Stimulated activated naive CD4-positive, alpha-beta T cell treated with Interleukin-2 at 50 U/mL for 16 hours (primary cell): ENCODE measurements around the gene STK39.
A peak's percentile ranks its signal among the peaks of the same experiment; 100 is the strongest.

Experiments
- DNase-seq: peaks from one replicate; lab custom pipeline; 2025; lab: John Stamatoyannopoulos, UW

STK39 gene

DNA sequence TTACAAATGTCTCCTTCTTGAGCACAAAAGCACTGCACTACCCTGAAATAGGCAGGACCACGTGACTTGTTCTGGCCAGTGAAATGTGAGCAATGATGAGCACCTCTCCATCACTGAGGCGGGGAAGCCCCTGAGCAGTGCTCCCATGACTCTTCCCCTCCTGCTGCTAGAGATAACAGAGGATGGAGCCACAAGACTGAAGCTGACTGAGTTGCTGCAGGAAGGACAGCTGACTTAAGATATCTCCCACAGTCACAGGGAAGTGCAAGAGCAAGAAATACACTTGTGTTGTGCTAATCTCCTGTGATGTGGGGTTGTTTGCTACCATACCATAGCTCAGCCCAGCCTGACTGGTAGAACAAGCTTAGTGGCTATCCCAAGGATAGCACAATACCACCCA is 38.7 kb downstream of the STK39 start:
- no peak for DNase-seq

DNA sequence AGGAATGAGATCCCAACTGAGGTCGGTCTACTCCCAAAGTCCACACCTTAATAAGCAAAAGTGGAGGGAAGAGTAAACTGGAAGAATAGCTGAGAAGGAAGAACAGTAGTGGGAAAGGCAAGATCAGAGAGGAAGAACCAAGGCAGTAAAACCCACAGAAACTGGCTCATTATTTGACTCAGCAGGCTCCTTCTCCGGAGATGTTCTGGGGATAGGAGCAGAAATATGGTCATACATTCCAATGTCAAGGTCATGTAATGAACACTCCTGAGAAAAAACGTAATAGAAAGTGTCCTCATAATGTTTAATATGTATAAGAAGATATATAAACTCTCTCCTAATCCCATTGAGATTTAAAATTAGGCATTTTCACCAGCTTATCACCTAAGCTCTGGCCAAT is 39.5 kb downstream of the STK39 start:
- DNase-seq = no peak

DNA sequence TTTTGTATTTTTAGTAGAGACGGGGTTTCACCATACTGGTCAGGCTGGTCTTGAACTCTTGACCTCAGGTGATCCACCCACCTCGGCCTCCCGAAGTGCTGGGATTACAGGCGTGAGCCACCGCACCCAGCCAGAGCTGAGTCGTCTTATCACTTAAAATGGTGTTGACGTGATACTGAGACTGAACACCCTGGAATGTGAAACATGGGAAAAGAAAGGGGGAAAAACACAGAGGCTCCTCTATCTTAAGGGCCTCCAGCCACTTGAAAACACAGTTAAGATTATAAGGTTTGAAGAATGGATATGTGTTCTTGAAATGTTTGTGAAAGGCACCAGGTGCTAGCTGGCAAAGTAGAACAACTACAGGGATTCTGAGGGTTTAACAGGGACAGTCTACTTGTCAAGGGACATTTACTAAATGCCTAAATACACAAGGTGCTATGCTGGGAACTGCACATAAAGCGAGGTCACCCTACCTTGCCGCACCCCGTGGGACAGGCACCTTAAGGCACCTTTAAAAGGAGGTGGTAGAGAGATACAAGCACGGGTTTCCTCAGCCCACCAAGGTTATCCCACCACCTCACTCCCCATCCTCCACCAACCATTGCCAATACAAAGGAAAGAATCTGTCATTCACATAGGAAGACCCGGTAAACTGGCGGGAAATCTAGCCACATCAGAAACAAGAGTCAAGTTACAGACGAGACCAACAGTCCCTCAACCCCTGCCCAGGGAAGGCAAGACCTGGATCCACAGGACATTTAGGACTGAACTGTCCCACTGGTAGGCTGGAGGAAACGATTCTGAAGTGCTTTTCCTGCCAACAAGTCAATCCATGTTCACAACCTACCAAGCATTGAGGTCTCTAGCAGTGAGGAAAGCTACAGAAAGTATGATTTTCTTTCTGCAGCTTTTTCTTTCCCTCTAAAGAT is 43.4 kb downstream of the STK39 start:
- DNase-seq = no peak

GRCh38 chr2:168201584-168202116 is 45.7 kb downstream of the STK39 start:
- no peak for DNase-seq

GRCh38 chr2:168200930-168201583 is 46.3 kb downstream of the STK39 start:
- no peak for DNase-seq

GRCh38 chr2:168198476-168199207 is 48.8 kb downstream of the STK39 start:
- DNase-seq = no peak

DNA sequence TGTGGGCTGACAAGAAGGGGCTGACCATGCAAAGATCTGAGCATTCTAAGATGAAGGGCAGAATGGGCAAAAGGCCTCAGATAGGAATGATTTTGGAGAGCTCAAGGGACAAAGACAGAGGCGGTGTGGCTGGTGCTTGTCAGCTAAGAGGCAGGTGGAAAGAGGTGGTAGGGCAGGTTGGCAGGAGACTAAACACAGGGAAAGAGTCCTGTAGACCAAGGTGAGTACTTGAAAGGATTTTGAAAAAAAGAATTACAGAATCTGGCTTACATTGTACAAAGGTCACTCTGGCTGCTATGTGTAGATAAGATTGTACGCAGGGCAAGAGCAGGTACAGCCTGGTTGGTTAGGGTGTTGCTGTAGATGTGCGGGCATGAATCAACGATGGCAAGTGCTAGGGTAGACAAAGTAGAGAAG is 50.6 kb downstream of the STK39 start:
- DNase-seq = no peak

DNA sequence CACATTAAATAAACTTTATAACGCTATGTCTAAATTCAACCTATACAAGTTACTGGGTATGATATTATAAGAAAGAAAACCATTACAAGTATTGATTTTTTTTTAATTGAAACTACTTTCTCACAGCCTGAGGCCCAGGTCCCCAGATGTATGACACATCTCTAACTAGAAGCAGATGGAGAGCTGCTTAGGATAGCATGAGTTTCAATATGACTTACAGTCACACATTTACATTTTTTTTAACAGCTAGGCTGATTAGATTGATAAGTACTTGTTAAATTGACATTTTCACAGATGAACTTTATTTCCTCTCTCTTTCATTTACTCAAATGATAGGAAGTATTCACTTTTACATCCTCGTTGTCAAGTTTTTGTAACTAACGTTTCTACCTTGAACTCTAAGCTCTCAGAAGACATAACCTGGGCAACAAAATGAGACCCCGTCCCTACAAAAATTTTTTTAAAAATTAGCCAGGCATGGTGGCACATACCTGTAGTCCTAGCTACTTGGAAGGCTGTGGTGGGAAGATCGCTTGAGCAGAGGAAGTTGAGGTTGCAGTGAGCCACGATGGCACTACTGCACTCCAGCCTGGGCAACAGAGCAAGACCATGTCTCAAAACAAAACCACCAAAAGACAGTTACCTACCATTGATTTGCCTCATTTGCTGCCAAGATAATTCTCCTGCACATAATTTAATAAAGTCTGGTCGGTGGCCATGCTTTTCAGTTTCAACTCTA is 52.4 kb downstream of the STK39 start:
- peak; percentile 22 for DNase-seq

DNA sequence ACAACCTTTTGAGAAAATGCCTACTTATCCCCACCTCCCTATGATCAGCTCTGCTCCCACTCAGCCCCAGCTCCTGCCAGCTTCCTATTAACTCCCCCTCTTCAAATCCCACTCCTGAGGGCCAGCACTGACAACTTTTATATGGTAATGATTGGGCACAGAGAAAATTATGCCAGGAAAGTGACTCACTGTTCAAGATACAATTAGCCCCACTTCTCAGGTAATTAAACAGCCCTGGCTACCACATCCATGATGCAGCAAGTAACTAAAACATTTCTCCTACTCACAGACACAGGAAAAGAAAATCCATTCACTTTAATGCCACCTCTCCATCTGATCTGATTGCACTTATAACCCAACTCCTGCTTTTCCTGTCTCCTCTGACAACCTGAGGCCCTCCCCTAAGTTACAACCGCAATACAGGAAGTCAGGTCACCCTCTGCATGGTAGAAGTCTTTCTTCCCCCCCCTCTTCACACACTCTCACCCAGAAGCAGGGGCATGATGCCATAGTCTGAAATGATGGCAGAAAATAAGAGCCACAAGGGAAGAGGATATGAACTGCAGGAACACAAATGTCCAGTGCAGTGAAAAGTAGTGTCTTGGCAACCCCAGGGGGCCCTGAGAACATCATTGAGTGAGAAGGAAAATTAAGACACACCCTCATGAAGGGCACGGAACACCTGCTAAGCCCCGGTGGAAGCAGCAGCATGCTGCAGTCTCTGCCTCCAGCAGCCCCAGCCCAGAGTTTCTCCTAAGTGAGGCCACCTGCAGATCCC is 54.4 kb downstream of the STK39 start:
- peak; percentile 4 for DNase-seq

GRCh38 chr2:168191955-168192785 is 55.2 kb downstream of the STK39 start:
- no peak for DNase-seq

GRCh38 chr2:168190590-168191336 is 56.6 kb downstream of the STK39 start:
- DNase-seq = no peak

DNA sequence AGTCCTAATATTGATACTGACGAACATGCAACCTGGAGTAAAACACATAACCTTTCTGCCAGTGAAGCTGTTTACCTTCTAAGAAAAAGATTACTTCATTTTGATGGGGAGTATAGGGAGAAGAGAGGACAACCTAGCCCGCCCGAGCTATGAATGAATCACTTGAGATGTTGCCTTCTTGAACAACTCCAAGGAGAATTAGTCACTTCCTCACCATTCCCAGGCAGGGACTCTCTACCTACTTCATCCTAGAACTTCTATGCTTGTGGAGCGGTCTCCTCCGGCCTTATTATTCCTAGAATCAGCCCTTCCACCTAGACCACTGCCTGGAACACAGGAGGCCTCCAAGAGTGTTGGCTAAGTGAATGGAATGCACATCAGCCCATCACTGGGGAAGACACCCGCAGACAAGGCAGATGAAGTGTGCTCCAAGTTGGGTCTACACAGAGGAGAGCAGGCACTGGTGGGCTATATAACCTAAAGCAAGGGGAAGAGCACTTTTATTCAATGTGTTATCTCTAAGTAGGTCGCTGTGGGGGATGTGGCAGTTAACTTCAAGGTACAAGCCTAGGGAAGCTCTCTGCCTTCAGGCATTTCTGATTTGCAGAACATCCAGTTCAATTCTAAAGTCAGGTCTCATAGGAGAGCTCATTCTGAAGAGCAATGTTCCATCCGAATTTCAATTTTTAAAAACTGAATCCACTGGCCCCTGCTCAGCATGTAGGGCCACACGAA is 57.4 kb downstream of the STK39 start:
- no peak for DNase-seq

DNA sequence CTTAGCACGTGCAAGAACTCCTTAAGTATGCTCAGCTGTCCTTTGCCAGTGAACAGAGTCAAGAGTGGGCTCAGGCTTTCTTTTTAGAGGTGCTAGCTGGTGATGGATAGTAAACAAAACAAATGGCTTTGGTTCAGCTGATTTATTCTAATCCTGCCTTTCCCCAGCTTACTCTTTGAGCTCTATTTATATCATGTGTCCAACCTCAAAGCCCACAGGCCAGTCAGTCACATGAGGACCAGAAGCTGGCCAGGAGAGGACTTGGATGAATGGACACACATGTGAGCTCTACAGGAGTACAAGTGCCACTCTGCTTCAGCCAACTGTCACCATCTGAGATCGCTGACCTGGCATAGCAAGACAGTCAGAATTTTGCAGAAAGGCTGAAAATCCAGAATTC is 59.4 kb downstream of the STK39 start:
- DNase-seq = no peak

DNA sequence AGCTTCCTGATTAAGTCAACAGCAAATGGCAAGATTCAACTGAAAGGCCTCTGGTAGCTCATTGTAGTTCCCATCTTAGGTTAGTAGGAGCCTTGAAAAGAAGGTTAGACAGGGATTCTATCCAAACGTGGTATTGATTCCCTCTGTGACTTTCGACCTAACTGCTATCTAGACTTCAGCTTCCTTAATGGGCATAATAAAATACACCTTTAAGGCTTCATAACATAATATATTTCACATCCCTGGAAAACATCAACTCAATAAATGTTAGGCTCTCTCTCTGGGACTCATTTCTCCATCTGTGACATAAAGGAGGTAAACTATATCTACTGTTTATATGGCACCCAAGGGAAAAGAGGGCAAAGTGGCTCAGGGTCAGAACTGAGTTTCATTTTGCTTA is 60.9 kb downstream of the STK39 start:
- no peak for DNase-seq

GRCh38 chr2:168185583-168186274 is 61.7 kb downstream of the STK39 start:
- DNase-seq = no peak

DNA sequence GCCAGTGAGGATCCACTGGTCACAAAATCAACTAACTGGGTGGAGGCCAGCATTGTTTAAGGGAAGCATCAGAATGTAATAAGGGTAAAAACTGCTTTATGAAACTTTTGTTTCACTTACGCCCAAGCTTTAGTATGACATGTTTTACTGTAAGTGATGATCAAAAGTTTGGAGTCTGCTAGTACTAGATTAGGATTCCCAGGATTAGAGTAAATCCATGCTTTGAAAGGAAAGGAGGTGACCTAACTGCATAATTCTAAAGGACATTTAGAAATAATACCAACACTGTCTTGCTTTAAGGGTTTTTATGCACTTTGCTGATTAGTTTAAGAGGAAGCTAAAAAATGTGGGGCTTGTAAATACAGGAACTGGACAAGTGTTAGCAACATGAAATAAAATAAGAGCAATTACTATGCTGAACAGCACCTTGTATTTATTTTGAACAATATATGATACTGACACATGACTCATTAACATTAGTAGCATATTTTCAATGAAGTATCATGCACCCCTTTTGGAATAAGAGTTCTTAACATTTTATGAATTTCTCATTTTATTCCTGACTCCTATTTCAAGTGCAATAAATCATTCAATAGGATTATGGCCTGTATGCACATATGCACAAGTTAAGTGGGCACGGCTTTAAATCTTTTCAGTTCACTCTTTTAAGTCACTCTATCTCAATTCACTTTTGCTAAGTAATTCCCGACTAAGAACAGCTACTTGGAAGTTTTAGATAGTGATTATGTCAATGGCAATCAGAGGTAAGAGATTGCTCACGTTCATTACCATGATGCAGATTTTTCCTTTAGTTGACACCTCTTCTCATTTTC is 62.5 kb downstream of the STK39 start:
- no peak for DNase-seq
